Osteoblast (primary cell): Measurements from ENCODE around the gene SORCS2. TPM values are rescaled to one million over a fixed set of nuclear protein-coding genes. Genes with fewer than 3 reads are reported as not detected.

ENCODE experiments used
- DNase-seq: peaks from one replicate; pipeline ENCODE4 v3.0.0; 2011; ENCODE audit warnings: low spot score, mixed read lengths; ENCODE audit not compliant: insufficient read length; ENCODE audit errors: missing footprints
- H2AFZ ChIP-seq: 2 replicates; pipeline ENCODE4 v1.6.0; 2011; ENCODE audit warnings: mild to moderate bottlenecking, low read length
- H3K27ac ChIP-seq: 2 replicates; pipeline ENCODE4 v1.5.1; 2011; ENCODE audit warnings: mild to moderate bottlenecking, low read depth, low read length, moderate library complexity
- H3K27me3 ChIP-seq: 2 replicates; pipeline ENCODE4 v1.6.0; 2012; ENCODE audit warnings: mild to moderate bottlenecking, control low read depth, inconsistent platforms, low read length, moderate library complexity; ENCODE audit not compliant: insufficient read depth
- H3K36me3 ChIP-seq: 2 replicates; pipeline ENCODE4 v1.5.1; 2011; ENCODE audit warnings: mild to moderate bottlenecking, low read length, control low read depth, moderate library complexity; ENCODE audit not compliant: insufficient read depth
- H3K4me1 ChIP-seq: 2 replicates; pipeline ENCODE4 v1.5.1; 2011; ENCODE audit warnings: mild to moderate bottlenecking, low read length, control low read depth, moderate library complexity; ENCODE audit not compliant: insufficient read depth
- H3K4me2 ChIP-seq: 2 replicates; pipeline ENCODE4 v1.6.0; 2011; ENCODE audit warnings: mild to moderate bottlenecking, low read length; ENCODE audit not compliant: insufficient read depth
- H3K4me3 ChIP-seq: fragments of 200-600 bp; sonication (generic); 3 replicates; pipeline ENCODE4 v1.5.1; 2012; ENCODE audit warnings: mild to moderate bottlenecking, low read length, inconsistent platforms; ENCODE audit not compliant: insufficient read depth
- H3K79me2 ChIP-seq: 2 replicates; pipeline ENCODE4 v1.6.0; 2012; ENCODE audit warnings: mild to moderate bottlenecking, low read length, control low read depth, inconsistent platforms; ENCODE audit not compliant: insufficient read depth
- H3K9me3 ChIP-seq: 2 replicates; pipeline ENCODE4 v1.5.1; 2011; ENCODE audit warnings: low read depth, low read length, control low read depth
- H4K20me1 ChIP-seq: 2 replicates; pipeline ENCODE4 v1.6.0; 2012; ENCODE audit warnings: mild to moderate bottlenecking, low read length, control low read depth; ENCODE audit not compliant: insufficient read depth
- CTCF ChIP-seq: IDR thresholded peaks from 2 replicates; pipeline ENCODE4 v1.5.1; 2011; ENCODE audit warnings: mild to moderate bottlenecking, low read depth, low read length, moderate library complexity; ENCODE audit errors: extremely low read depth
- total RNA-seq: library from RNA; depleted of rRNA; stranded (reverse); fragments of >200 nt; gene quantifications from 2 replicates; pipeline ENCODE4 v1.2.3, GENCODE V29; 2012

SORCS2 gene
- total RNA-seq, 1 donor, result 9.0 TPM

- Histone ChIP-seq H3K79me2 (no peaks in the 10 kb centered on the region), H3K4me1 (no peaks in the 10 kb centered on the region), H3K4me3 (no peak overlapping the region), H3K27ac (no peak overlapping the region), H3K4me2 (no peak overlapping the region), H4K20me1 (no peaks in the 10 kb centered on the region), H3K27me3 (no peaks in the 10 kb centered on the region), H3K36me3 (no peaks in the 10 kb centered on the region), H3K9me3 (no peaks in the 10 kb centered on the region), H2AFZ (no peak overlapping the region)
- no peak for DNase-seq
- TF ChIP-seq CTCF, result no peak
These were observed 549.8 kb downstream of the SORCS2 start for GRCh38 chr4:7741946-7742806.

GRCh38 chr4:7742807-7743280, 550.5 kb downstream of the SORCS2 start:
- Histone ChIP-seq H3K4me2 (no peak overlapping the region), H3K36me3 (no peaks in the 10 kb centered on the region), H4K20me1 (no peaks in the 10 kb centered on the region), H3K4me1 (no peaks in the 10 kb centered on the region), H3K9me3 (no peaks in the 10 kb centered on the region), H3K79me2 (no peaks in the 10 kb centered on the region), H3K27ac (no peak overlapping the region), H3K27me3 (no peaks in the 10 kb centered on the region), H2AFZ (no peak overlapping the region), H3K4me3 (no peak overlapping the region)
- DNase-seq, result no peak
- no peak for TF ChIP-seq CTCF

GRCh38 chr4:7744142-7744804, 551.9 kb downstream of the SORCS2 start:
- no peak overlapping the region for H3K27ac ChIP-seq
- H3K9me3 ChIP-seq, result no peaks in the 10 kb centered on the region
- H3K4me1 ChIP-seq, result no peaks in the 10 kb centered on the region
- no peak overlapping the region for H3K4me3 ChIP-seq
- H3K27me3 ChIP-seq, result no peaks in the 10 kb centered on the region
- no peak overlapping the region for H2AFZ ChIP-seq
- H3K79me2 ChIP-seq, result no peaks in the 10 kb centered on the region
- peaks cover 4% of the 10 kb centered on the region for H4K20me1 ChIP-seq
- no peak for TF ChIP-seq CTCF
- H3K4me2 ChIP-seq, result no peak overlapping the region
- no peaks in the 10 kb centered on the region for H3K36me3 ChIP-seq
- no peak for DNase-seq

DNA sequence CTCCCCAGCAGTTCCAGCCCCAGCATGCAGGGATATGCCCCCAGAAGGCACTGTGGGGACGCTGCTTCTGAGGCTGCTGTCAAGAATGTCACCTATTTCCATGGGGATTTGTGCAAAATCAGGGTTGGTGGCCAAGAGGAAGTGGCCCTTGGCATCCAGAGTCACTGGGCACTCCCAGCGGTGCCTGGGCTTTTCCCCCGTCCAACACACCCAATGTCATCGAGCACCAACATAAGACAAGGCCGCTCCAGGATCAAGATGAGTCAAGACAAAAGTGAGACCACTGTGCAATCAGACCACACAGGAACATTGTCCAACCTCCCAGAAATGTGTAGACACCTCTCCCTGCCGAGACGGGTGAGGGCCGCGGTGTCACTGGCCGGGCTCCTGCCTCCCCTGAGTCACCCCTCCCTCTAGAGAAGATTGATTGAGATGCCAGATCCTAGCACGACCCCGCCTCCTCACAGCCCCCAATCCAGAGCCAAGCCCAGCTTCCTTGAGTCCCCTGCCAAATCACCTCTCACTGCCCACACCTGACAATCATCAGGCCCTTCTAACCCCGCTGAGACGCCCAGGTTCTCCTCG, 553.1 kb downstream of the SORCS2 start:
- DNase-seq, result no peak
- Histone ChIP-seq H3K9me3 (no peaks in the 10 kb centered on the region), H3K27ac (no peak overlapping the region), H3K79me2 (no peaks in the 10 kb centered on the region), H3K27me3 (no peaks in the 10 kb centered on the region), H2AFZ (no peak overlapping the region), H3K4me2 (no peak overlapping the region), H3K36me3 (no peaks in the 10 kb centered on the region), H3K4me1 (peaks cover 8% of the 10 kb centered on the region), H4K20me1 (peaks cover 5% of the 10 kb centered on the region), H3K4me3 (no peak overlapping the region)
- TF ChIP-seq CTCF, result no peak
